HepG2 (cell line): ENCODE results near the gene SMIM29. TPM values are rescaled to one million over a fixed set of nuclear protein-coding genes. Genes with fewer than 3 reads are reported as not detected.

ENCODE experiments used
- ARID5B ChIP-seq: IDR thresholded peaks from 2 replicates; pipeline ENCODE4 v1.4.0; 2020; ENCODE audit warnings: mild to moderate bottlenecking, missing genetic modification reagents
- KLF9 ChIP-seq: IDR thresholded peaks from 2 replicates; pipeline ENCODE4 v1.6.1; 2016; ENCODE audit warnings: low read depth
- SOX6 ChIP-seq, 2 experiments: fragments of 450-650 bp in 1 of 2; sonication (generic) in 1 of 2; formaldehyde crosslinking in 1 of 2; IDR thresholded peaks; 2 replicates each; pipeline versions ENCODE4 v1.4.0 to v1.6.1; 2017 to 2020; ENCODE audit warnings: antibody characterized with exemption in 1 of 2, mild to moderate bottlenecking in 1 of 2, missing genetic modification reagents in 1 of 2
- TMF1 ChIP-seq: sonication (generic); formaldehyde crosslinking; IDR thresholded peaks from 2 replicates; pipeline ENCODE4 v1.8.1; 2022; ENCODE audit warnings: low read depth, missing genetic modification reagents
- ZNF317 ChIP-seq: sonication (generic); formaldehyde crosslinking; IDR thresholded peaks from 2 replicates; pipeline ENCODE4 v1.5.0; 2020; ENCODE audit warnings: mild to moderate bottlenecking, missing genetic modification reagents
- ZNF776 ChIP-seq: sonication (generic); formaldehyde crosslinking; IDR thresholded peaks from 2 replicates; pipeline ENCODE4 v1.4.0; 2020; ENCODE audit warnings: mild to moderate bottlenecking, missing genetic modification reagents
- polyA plus RNA-seq, 8 experiments: library from polyadenylated mRNA; depleted of rRNA in 3 of 8; stranded (reverse) in 7 of 8; unstranded in 1 of 8; fragments of >200 nt; fragmentation: Illumina TruSeq in 4 of 8; extraction: Trizol in 4 of 8; gene quantifications; 2 replicates each; pipeline versions ENCODE4 v1.2.1 to v1.2.3, GENCODE V29; 2011 to 2016; ENCODE audit warnings: low read depth in 4 of 8, missing spikeins in 1 of 8, mixed read lengths in 1 of 8; ENCODE audit not compliant: insufficient read depth in 1 of 8
- total RNA-seq, 5 experiments: library from RNA; depleted of rRNA; stranded (reverse); fragments of >200 nt; fragmentation: Illumina TruSeq; extraction: Trizol; gene quantifications; 2 replicates each; pipeline ENCODE4 v1.2.3, GENCODE V29; 2016; ENCODE audit warnings: low read depth in 1 of 5
- TF ChIP-seq, protein P1 (sequence below): sonication (generic); formaldehyde crosslinking; IDR thresholded peaks from 2 replicates; pipeline ENCODE4 v1.4.0; 2020; ENCODE audit warnings: missing genetic modification reagents, mild to moderate bottlenecking, borderline replicate concordance
- TF ChIP-seq, protein P2 (sequence below), 2 experiments: sonication (generic) in 1 of 2; formaldehyde crosslinking in 1 of 2; IDR thresholded peaks; 2 replicates each; pipeline versions ENCODE4 v1.6.1 to v1.9.0; 2014 to 2022; ENCODE audit warnings: antibody characterized with exemption in 1 of 2, borderline replicate concordance in 1 of 2, inconsistent platforms in 1 of 2, low read depth in 1 of 2, missing genetic modification reagents in 1 of 2
- TF ChIP-seq, protein P3 (sequence below): sonication (generic); formaldehyde crosslinking; IDR thresholded peaks from 2 replicates; pipeline ENCODE4 v1.4.0; 2020; ENCODE audit warnings: missing genetic modification reagents

The SMIM29 gene
- total and polyA plus RNA-seq, 2 of the 13 experiments (the other 11 are each of a cell fraction or from before 2014, with no cell fraction given): 8.8 to 15.3 TPM

GRCh38 chr6:34249469-34250261 is 859 bp upstream of the SMIM29 start (continued):
- TF ChIP-seq, protein P1, sequence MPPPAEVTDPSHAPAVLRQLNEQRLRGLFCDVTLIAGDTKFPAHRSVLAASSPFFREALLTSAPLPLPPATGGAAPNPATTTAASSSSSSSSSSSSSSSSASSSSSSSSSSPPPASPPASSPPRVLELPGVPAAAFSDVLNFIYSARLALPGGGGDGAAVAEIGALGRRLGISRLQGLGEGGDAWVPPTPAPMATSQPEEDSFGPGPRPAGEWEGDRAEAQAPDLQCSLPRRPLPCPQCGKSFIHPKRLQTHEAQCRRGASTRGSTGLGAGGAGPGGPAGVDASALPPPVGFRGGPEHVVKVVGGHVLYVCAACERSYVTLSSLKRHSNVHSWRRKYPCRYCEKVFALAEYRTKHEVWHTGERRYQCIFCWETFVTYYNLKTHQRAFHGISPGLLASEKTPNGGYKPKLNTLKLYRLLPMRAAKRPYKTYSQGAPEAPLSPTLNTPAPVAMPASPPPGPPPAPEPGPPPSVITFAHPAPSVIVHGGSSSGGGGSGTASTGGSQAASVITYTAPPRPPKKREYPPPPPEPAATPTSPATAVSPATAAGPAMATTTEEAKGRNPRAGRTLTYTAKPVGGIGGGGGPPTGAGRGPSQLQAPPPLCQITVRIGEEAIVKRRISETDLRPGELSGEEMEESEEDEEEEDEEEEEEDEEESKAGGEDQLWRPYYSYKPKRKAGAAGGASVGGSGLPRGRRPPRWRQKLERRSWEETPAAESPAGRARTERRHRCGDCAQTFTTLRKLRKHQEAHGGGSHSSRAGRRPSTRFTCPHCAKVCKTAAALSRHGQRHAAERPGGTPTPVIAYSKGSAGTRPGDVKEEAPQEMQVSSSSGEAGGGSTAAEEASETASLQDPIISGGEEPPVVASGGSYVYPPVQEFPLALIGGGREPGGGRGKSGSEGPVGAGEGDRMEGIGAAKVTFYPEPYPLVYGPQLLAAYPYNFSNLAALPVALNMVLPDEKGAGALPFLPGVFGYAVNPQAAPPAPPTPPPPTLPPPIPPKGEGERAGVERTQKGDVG (CRISPR knock-in tag): 0 out of 2 replicates have a peak, but pooled peaks have one; percentile 19
- TF ChIP-seq TMF1 (CRISPR knock-in tag) (0 out of 2 replicates have a peak, but pooled peaks have one; percentile 5), KLF9 (0 out of 2 replicates have a peak, but pooled peaks have one; percentile 38), ARID5B (CRISPR knock-in tag) (no peak), ZNF776 (peak; percentile 37), ZNF317 (CRISPR knock-in tag) (0 out of 2 replicates have a peak, but pooled peaks have one; percentile 64), SOX6 (IDR thresholded peaks at IDR 0.05) (no peak), SOX6 (CRISPR knock-in tag; IDR thresholded peaks at IDR 0.05) (peak; percentile 3; the same call in 1 of the 2 replicates)
- TF ChIP-seq, protein P2, sequence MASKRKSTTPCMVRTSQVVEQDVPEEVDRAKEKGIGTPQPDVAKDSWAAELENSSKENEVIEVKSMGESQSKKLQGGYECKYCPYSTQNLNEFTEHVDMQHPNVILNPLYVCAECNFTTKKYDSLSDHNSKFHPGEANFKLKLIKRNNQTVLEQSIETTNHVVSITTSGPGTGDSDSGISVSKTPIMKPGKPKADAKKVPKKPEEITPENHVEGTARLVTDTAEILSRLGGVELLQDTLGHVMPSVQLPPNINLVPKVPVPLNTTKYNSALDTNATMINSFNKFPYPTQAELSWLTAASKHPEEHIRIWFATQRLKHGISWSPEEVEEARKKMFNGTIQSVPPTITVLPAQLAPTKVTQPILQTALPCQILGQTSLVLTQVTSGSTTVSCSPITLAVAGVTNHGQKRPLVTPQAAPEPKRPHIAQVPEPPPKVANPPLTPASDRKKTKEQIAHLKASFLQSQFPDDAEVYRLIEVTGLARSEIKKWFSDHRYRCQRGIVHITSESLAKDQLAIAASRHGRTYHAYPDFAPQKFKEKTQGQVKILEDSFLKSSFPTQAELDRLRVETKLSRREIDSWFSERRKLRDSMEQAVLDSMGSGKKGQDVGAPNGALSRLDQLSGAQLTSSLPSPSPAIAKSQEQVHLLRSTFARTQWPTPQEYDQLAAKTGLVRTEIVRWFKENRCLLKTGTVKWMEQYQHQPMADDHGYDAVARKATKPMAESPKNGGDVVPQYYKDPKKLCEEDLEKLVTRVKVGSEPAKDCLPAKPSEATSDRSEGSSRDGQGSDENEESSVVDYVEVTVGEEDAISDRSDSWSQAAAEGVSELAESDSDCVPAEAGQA (IDR thresholded peaks at IDR 0.05; ENCODE audit: low read depth): no peak
- TF ChIP-seq, protein P2 (CRISPR knock-in tag; IDR thresholded peaks at IDR 0.05; ENCODE audit: borderline replicate concordance): no peak
- TF ChIP-seq, protein P3, sequence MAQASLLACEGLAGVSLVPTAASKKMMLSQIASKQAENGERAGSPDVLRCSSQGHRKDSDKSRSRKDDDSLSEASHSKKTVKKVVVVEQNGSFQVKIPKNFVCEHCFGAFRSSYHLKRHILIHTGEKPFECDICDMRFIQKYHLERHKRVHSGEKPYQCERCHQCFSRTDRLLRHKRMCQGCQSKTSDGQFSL (CRISPR knock-in tag): no peak
